Measurements from ENCODE around the gene FBP2.

Gene FBP2

DNA sequence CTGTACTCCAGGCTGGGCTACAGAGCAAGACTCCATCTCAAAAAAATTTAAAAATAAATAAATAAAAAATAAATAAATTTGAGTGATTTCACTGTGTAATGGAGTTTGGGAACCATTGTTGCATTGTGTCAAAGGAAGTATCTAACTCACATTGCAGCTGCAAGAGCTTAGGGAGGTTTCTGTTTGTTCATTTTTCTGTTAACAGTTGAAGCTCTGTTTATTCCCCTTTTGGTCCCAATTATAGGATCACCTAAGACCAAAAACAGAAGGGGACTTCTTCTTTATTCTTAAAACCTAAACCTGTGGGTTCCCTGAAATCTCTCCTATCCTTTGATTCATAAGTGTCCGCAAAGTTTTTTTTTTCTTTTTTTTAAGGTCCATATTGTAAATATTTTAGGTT lies 67.4 kb downstream of the FBP2 start:
- DNase-seq (ENCODE audit: low spot score), result no peak
- no peak overlapping the region for H3K4me3 ChIP-seq
- no peak overlapping the region for H3K27ac ChIP-seq
- TF ChIP-seq, protein P1, sequence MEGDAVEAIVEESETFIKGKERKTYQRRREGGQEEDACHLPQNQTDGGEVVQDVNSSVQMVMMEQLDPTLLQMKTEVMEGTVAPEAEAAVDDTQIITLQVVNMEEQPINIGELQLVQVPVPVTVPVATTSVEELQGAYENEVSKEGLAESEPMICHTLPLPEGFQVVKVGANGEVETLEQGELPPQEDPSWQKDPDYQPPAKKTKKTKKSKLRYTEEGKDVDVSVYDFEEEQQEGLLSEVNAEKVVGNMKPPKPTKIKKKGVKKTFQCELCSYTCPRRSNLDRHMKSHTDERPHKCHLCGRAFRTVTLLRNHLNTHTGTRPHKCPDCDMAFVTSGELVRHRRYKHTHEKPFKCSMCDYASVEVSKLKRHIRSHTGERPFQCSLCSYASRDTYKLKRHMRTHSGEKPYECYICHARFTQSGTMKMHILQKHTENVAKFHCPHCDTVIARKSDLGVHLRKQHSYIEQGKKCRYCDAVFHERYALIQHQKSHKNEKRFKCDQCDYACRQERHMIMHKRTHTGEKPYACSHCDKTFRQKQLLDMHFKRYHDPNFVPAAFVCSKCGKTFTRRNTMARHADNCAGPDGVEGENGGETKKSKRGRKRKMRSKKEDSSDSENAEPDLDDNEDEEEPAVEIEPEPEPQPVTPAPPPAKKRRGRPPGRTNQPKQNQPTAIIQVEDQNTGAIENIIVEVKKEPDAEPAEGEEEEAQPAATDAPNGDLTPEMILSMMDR (IDR thresholded peaks at IDR 0.05), result no peak

DNA sequence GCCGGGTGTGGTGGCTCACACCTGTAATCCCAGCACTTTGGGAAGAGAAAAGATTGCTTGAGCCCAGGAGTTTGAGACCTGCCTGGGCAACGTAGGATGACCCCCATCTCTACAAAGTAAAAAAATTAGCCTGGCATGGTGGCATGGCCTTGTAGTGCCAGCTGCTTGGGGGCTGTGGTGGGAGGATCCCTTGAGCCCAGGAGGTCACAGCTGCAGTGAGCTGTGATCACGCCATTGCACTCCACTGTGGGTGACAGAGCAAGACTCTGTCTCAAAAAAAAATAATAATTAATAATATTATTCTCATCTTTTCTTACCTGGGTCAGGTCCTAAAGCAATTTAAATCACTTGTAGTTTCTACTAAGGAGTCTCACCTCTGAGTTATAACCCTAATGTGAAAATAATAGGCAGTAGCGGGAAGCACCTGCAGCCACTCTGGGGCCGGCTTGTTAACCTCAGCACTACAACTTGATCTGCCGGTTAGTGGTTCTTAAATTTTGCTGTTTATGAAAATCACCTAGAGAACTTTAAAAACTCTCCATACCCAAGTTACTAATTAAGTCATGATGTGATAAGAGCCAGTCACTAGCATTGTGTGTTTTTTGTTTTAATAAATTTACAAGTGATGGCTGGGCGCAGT lies 68.1 kb downstream of the FBP2 start:
- H3K27ac ChIP-seq, result no peak overlapping the region
- no peak for DNase-seq (ENCODE audit: low spot score)
- TF ChIP-seq, protein P1 (IDR thresholded peaks at IDR 0.05), result no peak
- no peak overlapping the region for H3K4me3 ChIP-seq

DNA sequence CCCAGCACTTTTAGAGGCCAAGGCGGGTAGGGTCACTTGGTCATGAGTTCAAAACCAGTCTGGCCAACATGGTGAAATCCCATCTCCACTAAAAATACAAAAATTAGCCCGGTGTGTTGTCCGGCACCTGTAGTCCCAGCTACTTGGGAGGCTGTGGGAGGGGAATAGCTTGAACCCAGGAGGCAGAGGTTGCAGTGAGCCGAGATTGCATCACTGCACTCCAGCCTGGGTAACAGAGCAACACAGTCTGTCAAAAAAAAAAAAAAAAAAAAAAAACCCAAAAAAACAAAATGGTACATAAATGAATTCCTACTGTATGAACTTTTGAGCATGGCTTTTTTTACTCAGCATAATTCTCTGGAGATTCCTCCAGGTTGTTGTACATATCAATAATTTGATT lies 76.4 kb downstream of the FBP2 start:
- no peak for DNase-seq (ENCODE audit: low spot score)
- Histone ChIP-seq H3K4me3 (no peak overlapping the region), H3K27ac (no peak overlapping the region)
- TF ChIP-seq, protein P1 (IDR thresholded peaks at IDR 0.05), result no peak

DNA sequence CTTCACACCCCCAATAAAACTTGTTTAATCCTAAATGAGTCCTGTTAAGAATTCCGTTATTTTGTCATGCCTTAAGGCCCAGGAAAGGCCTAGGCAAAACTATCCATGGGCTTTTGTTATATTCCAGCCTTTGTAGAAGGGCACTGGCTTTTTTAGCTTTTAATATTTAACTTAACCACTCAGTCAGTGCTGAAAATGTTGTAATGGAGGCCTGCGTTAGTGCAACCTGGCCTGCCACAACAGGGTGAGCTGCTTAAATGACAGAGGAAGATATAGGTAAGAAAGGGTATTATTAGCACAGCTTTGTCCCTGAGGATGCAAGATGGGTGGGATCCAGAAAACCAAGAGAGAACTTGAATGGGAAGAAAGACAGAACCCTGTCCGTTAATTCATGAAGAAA lies 78.9 kb downstream of the FBP2 start:
- Histone ChIP-seq H3K27ac (no peak overlapping the region), H3K4me3 (no peak overlapping the region)
- TF ChIP-seq, protein P1 (IDR thresholded peaks at IDR 0.05), result no peak
- no peak for DNase-seq (ENCODE audit: low spot score)

DNA sequence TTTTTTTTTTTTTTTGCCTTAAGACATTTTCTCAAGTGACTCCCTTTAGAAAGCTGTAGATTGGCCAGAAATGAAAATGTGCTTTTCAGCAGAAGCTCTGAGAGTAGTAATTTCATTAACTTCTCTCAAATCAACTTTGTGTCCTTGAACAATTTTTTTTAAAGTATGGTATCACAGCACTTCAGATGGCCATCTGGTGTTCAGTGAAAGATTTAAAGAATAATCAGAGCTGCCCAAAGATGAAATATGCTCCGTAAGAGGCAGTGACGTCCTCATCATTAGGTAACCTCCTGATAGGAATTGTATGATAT lies 81.7 kb downstream of the FBP2 start:
- DNase-seq (ENCODE audit: low spot score), result no peak
- no peak overlapping the region for H3K27ac ChIP-seq
- TF ChIP-seq, protein P1 (IDR thresholded peaks at IDR 0.05), result no peak
- no peak overlapping the region for H3K4me3 ChIP-seq

DNA sequence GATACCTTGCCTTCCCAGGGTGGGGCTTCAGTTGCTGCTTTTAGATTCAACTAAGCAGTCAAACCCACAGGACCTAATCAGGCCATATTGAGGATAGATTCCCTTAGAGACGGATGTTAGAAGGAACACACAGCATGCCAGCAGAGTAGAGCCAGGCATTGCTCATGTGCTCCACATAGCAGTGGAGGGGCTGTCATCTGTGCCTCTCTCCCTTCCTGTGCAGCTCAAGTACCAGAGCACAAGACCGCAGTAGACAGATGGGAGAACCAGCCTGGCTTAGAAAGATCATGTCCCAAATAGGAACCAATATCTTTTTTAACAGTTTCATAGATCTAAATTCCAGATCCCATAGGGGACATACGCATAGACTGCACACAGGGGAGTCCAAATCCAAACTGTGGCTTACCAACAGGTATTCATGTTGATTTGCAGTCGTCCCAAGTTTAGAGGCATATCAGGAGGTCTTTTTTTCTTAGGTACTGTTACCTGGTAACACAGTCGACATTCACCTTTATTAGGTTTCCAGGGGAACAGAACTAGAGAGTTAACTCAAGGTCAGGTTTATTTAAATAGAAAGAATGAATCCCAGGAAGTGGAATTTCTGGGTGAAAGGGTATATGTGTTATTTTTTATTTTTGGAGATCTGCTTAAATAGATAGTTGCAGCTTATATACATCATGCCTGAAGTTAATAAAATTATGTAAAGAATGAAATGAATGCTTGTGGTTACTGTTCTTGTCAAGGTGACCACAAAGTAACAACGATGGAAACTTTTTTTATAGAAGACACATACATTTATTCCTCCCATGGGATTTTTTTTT lies 82.3 kb downstream of the FBP2 start:
- TF ChIP-seq, protein P1 (IDR thresholded peaks at IDR 0.05), result no peak
- no peak for DNase-seq (ENCODE audit: low spot score)

More for the DNA sequence above, 82.3 kb downstream of the FBP2 start:
- Histone ChIP-seq H3K27ac (no peak overlapping the region), H3K4me3 (no peak overlapping the region)

All from coronary artery (tissue), 2 donors.